VCaP (cell line): ENCODE measurements around the gene IFI27.

ENCODE experiments used
- H3K27ac ChIP-seq: fragments of 450-650 bp; 2 replicates; pipeline ENCODE4 v1.5.1; 2017
- TF ChIP-seq, protein P1 (sequence below): fragments of 450-650 bp; conservative IDR thresholded peaks from 2 replicates; pipeline ENCODE4 v1.5.1; 2017; ENCODE audit warnings: mild to moderate bottlenecking, moderate library complexity

The IFI27 gene

GRCh38 chr14:94093418-94093817 is 17.1 kb upstream of the IFI27 start:
- H3K27ac ChIP-seq = no peak overlapping the region
- TF ChIP-seq, protein P1, sequence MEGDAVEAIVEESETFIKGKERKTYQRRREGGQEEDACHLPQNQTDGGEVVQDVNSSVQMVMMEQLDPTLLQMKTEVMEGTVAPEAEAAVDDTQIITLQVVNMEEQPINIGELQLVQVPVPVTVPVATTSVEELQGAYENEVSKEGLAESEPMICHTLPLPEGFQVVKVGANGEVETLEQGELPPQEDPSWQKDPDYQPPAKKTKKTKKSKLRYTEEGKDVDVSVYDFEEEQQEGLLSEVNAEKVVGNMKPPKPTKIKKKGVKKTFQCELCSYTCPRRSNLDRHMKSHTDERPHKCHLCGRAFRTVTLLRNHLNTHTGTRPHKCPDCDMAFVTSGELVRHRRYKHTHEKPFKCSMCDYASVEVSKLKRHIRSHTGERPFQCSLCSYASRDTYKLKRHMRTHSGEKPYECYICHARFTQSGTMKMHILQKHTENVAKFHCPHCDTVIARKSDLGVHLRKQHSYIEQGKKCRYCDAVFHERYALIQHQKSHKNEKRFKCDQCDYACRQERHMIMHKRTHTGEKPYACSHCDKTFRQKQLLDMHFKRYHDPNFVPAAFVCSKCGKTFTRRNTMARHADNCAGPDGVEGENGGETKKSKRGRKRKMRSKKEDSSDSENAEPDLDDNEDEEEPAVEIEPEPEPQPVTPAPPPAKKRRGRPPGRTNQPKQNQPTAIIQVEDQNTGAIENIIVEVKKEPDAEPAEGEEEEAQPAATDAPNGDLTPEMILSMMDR = no peak

- no peak overlapping the region for H3K27ac ChIP-seq
- TF ChIP-seq, protein P1 = no peak
Measured at GRCh38 chr14:94097091-94097490, 13.4 kb upstream of the IFI27 start.

GRCh38 chr14:94098326-94098992 is 12.1 kb upstream of the IFI27 start:
- TF ChIP-seq, protein P1 = no peak
- H3K27ac ChIP-seq = no peak overlapping the region

DNA sequence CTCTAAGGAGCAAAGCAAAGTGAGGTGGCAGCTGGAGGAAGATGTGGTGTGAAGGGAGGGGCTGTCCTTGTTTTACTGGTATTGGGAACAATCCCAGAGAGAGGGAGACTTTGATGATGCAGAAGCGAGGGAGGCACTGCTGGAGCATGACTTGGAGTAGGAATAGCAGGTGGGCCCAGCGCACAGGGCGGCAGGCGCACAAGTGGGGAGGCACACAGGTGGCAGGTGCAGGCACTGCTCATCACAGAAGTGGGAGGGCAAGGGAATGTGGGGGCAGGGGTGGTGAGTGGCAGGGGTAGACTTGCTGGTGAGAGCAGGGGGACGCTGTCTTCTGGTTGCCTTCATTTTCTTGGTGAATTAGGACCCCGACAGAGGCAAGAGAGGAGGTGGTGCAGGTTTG is 11.5 kb upstream of the IFI27 start:
- TF ChIP-seq, protein P1 = no peak
- H3K27ac ChIP-seq = no peak overlapping the region

- H3K27ac ChIP-seq = no peak overlapping the region
- TF ChIP-seq, protein P1 = no peak
Measured at GRCh38 chr14:94100847-94101246, 9.7 kb upstream of the IFI27 start.

DNA sequence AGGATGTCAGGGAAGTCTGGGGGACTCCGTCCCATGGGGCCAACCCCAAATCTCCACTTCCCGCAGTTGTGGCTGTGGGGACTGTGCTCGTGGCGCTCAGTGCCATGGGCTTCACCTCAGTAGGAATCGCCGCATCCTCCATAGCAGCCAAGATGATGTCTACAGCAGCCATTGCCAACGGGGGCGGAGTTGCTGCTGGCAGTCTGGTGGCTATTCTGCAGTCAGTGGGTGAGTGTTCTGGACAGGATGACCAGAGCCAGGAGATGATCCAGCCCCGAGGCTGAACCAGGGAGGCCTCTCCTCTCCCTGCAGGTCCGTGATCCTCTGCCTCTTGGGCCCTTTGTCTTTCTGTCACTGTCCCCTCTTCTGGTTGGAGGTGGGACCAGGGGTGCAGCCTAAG is 8.8 kb upstream of the IFI27 start:
- TF ChIP-seq, protein P1 = no peak
- no peak overlapping the region for H3K27ac ChIP-seq

DNA sequence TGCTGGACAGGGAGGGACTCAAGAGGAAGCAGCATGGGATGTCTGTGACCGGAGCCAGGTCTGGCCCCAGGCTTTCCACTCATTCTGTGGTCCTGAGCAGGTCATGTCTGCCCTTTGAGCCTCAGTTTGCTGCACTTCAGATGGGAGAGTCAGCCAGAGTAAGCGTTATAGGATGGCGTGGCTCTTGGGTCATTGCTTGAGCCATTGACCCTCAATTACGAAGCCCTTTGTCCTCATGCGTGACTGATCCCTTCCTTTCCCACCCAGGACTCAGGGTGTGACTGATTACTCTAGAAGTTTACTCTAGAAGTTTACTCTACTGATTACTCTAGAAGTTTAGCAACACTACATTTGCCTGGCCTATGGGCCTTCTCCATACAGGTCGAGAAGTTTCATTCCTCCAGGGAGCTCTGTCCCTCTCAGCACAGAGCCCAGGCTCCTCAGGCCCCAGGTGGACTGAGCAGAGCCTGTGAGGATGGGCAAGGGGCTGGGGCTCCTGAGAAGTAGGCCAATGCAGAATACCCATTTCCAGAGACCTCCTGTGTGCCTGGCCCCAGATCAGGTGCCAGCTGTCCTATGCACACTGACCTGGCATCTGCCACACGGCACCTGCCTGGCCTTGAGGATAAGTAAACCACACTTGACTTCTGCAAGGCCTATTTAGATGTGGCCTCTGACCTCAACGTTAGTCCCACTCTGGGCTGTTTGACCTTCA is 7.6 kb upstream of the IFI27 start:
- H3K27ac ChIP-seq = no peak overlapping the region

More for the DNA sequence above, 7.6 kb upstream of the IFI27 start:
- TF ChIP-seq, protein P1 = no peak
